ENCODE data around the gene ABHD15. TPM values are rescaled to one million over a fixed set of nuclear protein-coding genes. Genes with fewer than 3 reads are reported as not detected.

The ABHD15 gene
- total and polyA plus RNA-seq, 9 of the 15 experiments (the other 6 are each of a cell fraction or from before 2014, with no cell fraction given): 0.85 to 4.2 (median 2.1) TPM

- H3K79me2 ChIP-seq (ENCODE audit: control insufficient read depth, insufficient read depth, low read length): no peaks in the 10 kb centered on the region
- H3K27me3 ChIP-seq (ENCODE audit: control insufficient read depth in 2 of 2, insufficient read depth in 2 of 2, low read length in 2 of 2): peaks cover 10 to 16% of the 10 kb centered on the region in 2 experiments; a peak in 4 of 5 replicates
- in situ Hi-C loops (cut with MboI): no loop called here
- H3K4me2 ChIP-seq (ENCODE audit: insufficient read depth, low read length): no peak overlapping the region
- no peaks in the 10 kb centered on the region for H3K36me3 ChIP-seq (ENCODE audit: control insufficient read depth, insufficient read depth, low read length)
- FAIRE-seq (no peak), ATAC-seq (no peak), DNase-seq (ENCODE audit: extremely low read depth in 1 of 4, low spot score in 3 of 4) (no peak)
- intact Hi-C loops (cut with micrococcal nuclease): loop anchor here (10.0 kb wide), 1 partner anchor 415 kb away; no protein-coding TSS in a partner anchor
- TF ChIP-seq DMBX1 (CRISPR knock-in tag; IDR thresholded peaks at IDR 0.05; ENCODE audit: borderline replicate concordance): no peak
- no peak for TF ChIP-seq NFATC3 (IDR thresholded peaks at IDR 0.05)
- no peak for TF ChIP-seq ZNF395 (CRISPR knock-in tag; IDR thresholded peaks at IDR 0.05)
- TF ChIP-seq ATF4 (CRISPR knock-in tag; IDR thresholded peaks at IDR 0.05): no peak
- TF ChIP-seq STAT5A (IDR thresholded peaks at IDR 0.05; ENCODE audit: borderline replicate concordance, low read length): no peak
- no peak for TF ChIP-seq ZKSCAN1 (IDR thresholded peaks at IDR 0.05; ENCODE audit: low read depth, low read length)
- no peak for TF ChIP-seq ZNF75A (CRISPR knock-in tag; IDR thresholded peaks at IDR 0.05)
- no peak for TF ChIP-seq ZNF77 (CRISPR knock-in tag; IDR thresholded peaks at IDR 0.05)
- no peak for TF ChIP-seq UBTF (IDR thresholded peaks at IDR 0.05; ENCODE audit: borderline replicate concordance in 1 of 2, low read depth in 2 of 2, low read length in 2 of 2)
- TF ChIP-seq ZSCAN32 (CRISPR knock-in tag; IDR thresholded peaks at IDR 0.05): no peak
- no peak for TF ChIP-seq CXXC5 (CRISPR knock-in tag; IDR thresholded peaks at IDR 0.05)
- H2AFZ ChIP-seq (ENCODE audit: low read depth, low read length): no peak overlapping the region
- no peaks in the 10 kb centered on the region for H3K9me3 ChIP-seq (replicated peaks; ENCODE audit: control insufficient read depth, insufficient read depth, low read depth, low read length)
- H3K4me1 ChIP-seq (replicated peaks in 1 of 2; ENCODE audit: control insufficient read depth in 2 of 2, insufficient read depth in 2 of 2, low read length in 2 of 2): peaks cover 8 to 9% of the 10 kb centered on the region in 2 experiments; a peak in 4 of 5 replicates
- POLR2A ChIA-PET: interaction anchor here (0.8 kb wide), 1 partner anchor 18 kb away, joined by 5 read pairs; no protein-coding TSS in a partner anchor
- H3K9ac ChIP-seq (ENCODE audit: insufficient read depth in 1 of 2, low read depth in 2 of 2, low read length in 2 of 2): no peak overlapping the region
- H3K27ac ChIP-seq (ENCODE audit: extremely low read depth, low read depth, low read length): no peak overlapping the region
- H3K4me3 ChIP-seq: no peak overlapping the region
- peaks cover 19% of the 10 kb centered on the region for H4K20me1 ChIP-seq (replicated peaks; ENCODE audit: control insufficient read depth, insufficient read depth, low read length)
- no TSS peak for BruUV-seq (replicated peaks)
- H3K9me1 ChIP-seq (ENCODE audit: control insufficient read depth, insufficient read depth, low read length): no peaks in the 10 kb centered on the region
- CTCF ChIA-PET (ENCODE audit: low intra/inter-chr PET ratio): no interaction called here
- 27% methylated on average over 2 of the region's 2 CpGs for WGBS (ENCODE audit: insufficient coverage, low coverage, missing lambda C conversion rate)
Measured at GRCh38 chr17:29559640-29560039, 7.2 kb downstream of the ABHD15 start.
